GM19099 (cell line): ENCODE measurements around the gene INTS15.
A peak's percentile ranks its signal among the peaks of the same experiment; 100 is the strongest.

Source experiments
- POLR2A ChIP-seq: IDR thresholded peaks from 3 replicates; pipeline ENCODE4 v1.6.1; 2011; ENCODE audit warnings: low read depth; ENCODE audit not compliant: insufficient read length; ENCODE audit errors: extremely low read depth

The INTS15 gene

GRCh38 chr7:6628045-6628444 is 38.2 kb downstream of the INTS15 start:
- no peak for TF ChIP-seq POLR2A

- TF ChIP-seq POLR2A: no peak
These were observed 40.4 kb downstream of the INTS15 start for GRCh38 chr7:6630007-6630849.

- TF ChIP-seq POLR2A: no peak
These were observed 41.8 kb downstream of the INTS15 start for GRCh38 chr7:6631605-6632004.

- TF ChIP-seq POLR2A: no peak
These were observed 44.2 kb downstream of the INTS15 start for GRCh38 chr7:6634021-6634420.

GRCh38 chr7:6636741-6637543 is 47.1 kb downstream of the INTS15 start, which contains the start of gene ZNF316:
ZNF316 (plus strand) TSS chr7:6637318; CDS start chr7:6642410, 5,092 bp downstream.
- peak; percentile 76 for TF ChIP-seq POLR2A

GRCh38 chr7:6637544-6638229 is 47.9 kb downstream of the INTS15 start:
- TF ChIP-seq POLR2A: no peak

GRCh38 chr7:6639032-6639431 is 49.2 kb downstream of the INTS15 start:
- TF ChIP-seq POLR2A: no peak

GRCh38 chr7:6639627-6640026 is 49.8 kb downstream of the INTS15 start:
- no peak for TF ChIP-seq POLR2A

- no peak for TF ChIP-seq POLR2A
These were observed 50.5 kb downstream of the INTS15 start for GRCh38 chr7:6640246-6640721.

GRCh38 chr7:6641305-6642035 is 51.6 kb downstream of the INTS15 start:
- TF ChIP-seq POLR2A: no peak

- no peak for TF ChIP-seq POLR2A
These were observed 52.5 kb downstream of the INTS15 start for GRCh38 chr7:6642239-6642839.

GRCh38 chr7:6642861-6643640 is 53.2 kb downstream of the INTS15 start:
- no peak for TF ChIP-seq POLR2A

GRCh38 chr7:6643915-6644625 is 54.2 kb downstream of the INTS15 start:
- no peak for TF ChIP-seq POLR2A

GRCh38 chr7:6644728-6645127 is 54.9 kb downstream of the INTS15 start:
- no peak for TF ChIP-seq POLR2A
